Esophagus muscularis mucosa (tissue), 4 donors: Measurements from ENCODE around the gene NPIPB6.
"Not testable (repeated sequence)": the region's sequence is repeated elsewhere in the genome, so short reads cannot be mapped to it uniquely, and the experiment has no call there.

ENCODE experiments used
- EP300 ChIP-seq: sonication (generic); formaldehyde crosslinking; IDR thresholded peaks from one replicate; pipeline ENCODE4 v1.6.1; 2017; ENCODE audit warnings: antibody characterized with exemption
- POLR2A ChIP-seq: fragments of 450-650 bp; IDR thresholded peaks from one replicate; pipeline ENCODE4 v1.6.1; 2017; ENCODE audit warnings: antibody characterized with exemption, moderate library complexity, mild to moderate bottlenecking, low read depth
- POLR2AphosphoS5 ChIP-seq, 2 donors: sonication (generic); formaldehyde crosslinking; IDR thresholded peaks; one replicate each; pipeline ENCODE4 v1.6.1; 2017; ENCODE audit warnings: antibody characterized with exemption in 2 of 2
- TF ChIP-seq, protein P1 (sequence below), 3 experiments: fragments of 200-600 bp in 2 of 3; fragments of 450-650 bp in 1 of 3; sonication (generic) in 2 of 3; IDR thresholded peaks; one replicate each; pipeline ENCODE4 v1.5.1; 2017 to 2019; ENCODE audit warnings: antibody characterized with exemption in 3 of 3, mild to moderate bottlenecking in 2 of 3, moderate library complexity in 1 of 3

DNA sequence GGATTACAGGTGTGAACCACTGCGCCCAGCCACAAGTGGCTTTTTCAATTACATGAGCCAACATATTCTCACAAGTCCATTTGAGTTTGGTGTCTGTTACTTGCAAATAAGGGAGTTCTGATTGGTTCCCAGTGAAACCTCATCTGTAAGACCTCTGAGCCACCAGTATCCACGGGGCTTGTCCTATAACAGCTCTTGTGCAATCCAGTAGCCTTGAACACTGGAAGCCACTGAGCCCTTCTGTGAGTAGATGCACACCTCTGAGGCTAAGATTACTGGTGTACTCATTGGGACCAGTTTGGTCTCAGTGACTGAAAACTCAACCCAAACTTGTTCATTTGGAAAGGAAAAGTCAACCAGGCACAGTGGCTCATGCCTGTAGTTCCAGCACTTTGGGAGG is 32.3 kb downstream of the NPIPB6 start:
- TF ChIP-seq, protein P1, sequence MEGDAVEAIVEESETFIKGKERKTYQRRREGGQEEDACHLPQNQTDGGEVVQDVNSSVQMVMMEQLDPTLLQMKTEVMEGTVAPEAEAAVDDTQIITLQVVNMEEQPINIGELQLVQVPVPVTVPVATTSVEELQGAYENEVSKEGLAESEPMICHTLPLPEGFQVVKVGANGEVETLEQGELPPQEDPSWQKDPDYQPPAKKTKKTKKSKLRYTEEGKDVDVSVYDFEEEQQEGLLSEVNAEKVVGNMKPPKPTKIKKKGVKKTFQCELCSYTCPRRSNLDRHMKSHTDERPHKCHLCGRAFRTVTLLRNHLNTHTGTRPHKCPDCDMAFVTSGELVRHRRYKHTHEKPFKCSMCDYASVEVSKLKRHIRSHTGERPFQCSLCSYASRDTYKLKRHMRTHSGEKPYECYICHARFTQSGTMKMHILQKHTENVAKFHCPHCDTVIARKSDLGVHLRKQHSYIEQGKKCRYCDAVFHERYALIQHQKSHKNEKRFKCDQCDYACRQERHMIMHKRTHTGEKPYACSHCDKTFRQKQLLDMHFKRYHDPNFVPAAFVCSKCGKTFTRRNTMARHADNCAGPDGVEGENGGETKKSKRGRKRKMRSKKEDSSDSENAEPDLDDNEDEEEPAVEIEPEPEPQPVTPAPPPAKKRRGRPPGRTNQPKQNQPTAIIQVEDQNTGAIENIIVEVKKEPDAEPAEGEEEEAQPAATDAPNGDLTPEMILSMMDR (IDR thresholded peaks at IDR 0.05): not testable (repeated sequence)
- not testable (repeated sequence) for TF ChIP-seq POLR2A; POLR2AphosphoS5 (IDR thresholded peaks at IDR 0.05); EP300
